B cell (primary cell): ENCODE data around the gene GRM3. TPM values are rescaled to one million over a fixed set of nuclear protein-coding genes. Genes with fewer than 3 reads are reported as not detected.

Source experiments
- ATAC-seq: fragments of 200-7000 bp; cut with Tn5 transposase; one replicate; pipeline ENCODE4 v1.10.0; 2021; ENCODE audit warnings: low read depth, mild to moderate bottlenecking, moderate number of reproducible peaks, moderate library complexity
- CTCF ChIA-PET: fragments of 350-600 bp; sonication (Branson Sonifier 250); formaldehyde crosslinking; loops from one replicate; lab custom pipeline; 2021; ENCODE audit warnings: antibody characterized with exemption, inconsistent platforms; lab: Charles Lee
- POLR2A ChIA-PET: fragments of 350-600 bp; sonication (Branson Sonifier 250); formaldehyde crosslinking; loops from one replicate; lab custom pipeline; 2021; ENCODE audit warnings: antibody characterized with exemption; lab: Charles Lee
- DNase-seq: peaks from one replicate; pipeline ENCODE4 v3.0.0; 2013
- H2AFZ ChIP-seq: 2 replicates; pipeline ENCODE4 v1.6.1; 2012; ENCODE audit warnings: mild to moderate bottlenecking, low read depth, low read length; ENCODE audit not compliant: insufficient read depth, poor library complexity, severe bottlenecking
- H3K27ac ChIP-seq, 2 donors: 1 replicate in 1 of 2; 2 replicates in 1 of 2; pipeline ENCODE4 v1.5.1; 2012 to 2013; ENCODE audit warnings: low read length in 2 of 2, mild to moderate bottlenecking in 2 of 2, moderate library complexity in 1 of 2
- H3K27me3 ChIP-seq, 4 experiments: fragments of 200-600 bp in 1 of 4; sonication (generic) in 1 of 4; replicated peaks in 1 of 4; 1 replicate in 2 of 4; 2 replicates in 2 of 4; pipeline versions ENCODE4 v1.6.1 to v1.7.0; 2013 to 2016; ENCODE audit warnings: low read length in 3 of 4, mild to moderate bottlenecking in 2 of 4, mixed read lengths in 1 of 4, moderate library complexity in 1 of 4; ENCODE audit not compliant: insufficient read depth in 4 of 4, control insufficient read depth in 3 of 4; ENCODE audit errors: control extremely low read depth in 1 of 4
- H3K36me3 ChIP-seq, 2 experiments: replicated peaks in 1 of 2; 1 replicate in 1 of 2; 2 replicates in 1 of 2; pipeline versions ENCODE4 v1.6.1 to v1.7.1; 2013; ENCODE audit warnings: low read length in 1 of 2; ENCODE audit not compliant: insufficient read depth in 2 of 2, control insufficient read depth in 1 of 2; ENCODE audit errors: control extremely low read depth in 1 of 2, extremely low read depth in 1 of 2
- H3K4me1 ChIP-seq, 2 donors: fragments of 200-600 bp in 1 of 2; sonication (generic) in 1 of 2; 1 replicate in 1 of 2; 2 replicates in 1 of 2; pipeline versions ENCODE4 v1.5.1 to v1.6.1; 2013 to 2017; ENCODE audit warnings: low read length in 2 of 2; ENCODE audit not compliant: control insufficient read depth in 2 of 2, insufficient read depth in 2 of 2
- H3K4me2 ChIP-seq: replicated peaks from 2 replicates; pipeline ENCODE3; 2012; ENCODE audit warnings: mild to moderate bottlenecking, low read depth, low read length; ENCODE audit not compliant: poor library complexity, severe bottlenecking
- H3K4me3 ChIP-seq, 5 experiments: fragments of 200-600 bp in 1 of 5; sonication (generic) in 1 of 5; 1 replicate in 3 of 5; 2 replicates in 2 of 5; pipeline versions ENCODE4 v1.5.1 to v1.7.0; 2011 to 2016; ENCODE audit warnings: low read length in 4 of 5, mild to moderate bottlenecking in 4 of 5, low read depth in 2 of 5, control low read depth in 1 of 5, moderate library complexity in 1 of 5; ENCODE audit not compliant: insufficient read depth in 1 of 5; ENCODE audit errors: control extremely low read depth in 1 of 5, extremely low read depth in 1 of 5
- H3K79me2 ChIP-seq: fragments of 200-600 bp; sonication (generic); one replicate; pipeline ENCODE4 v1.6.0; 2016; ENCODE audit warnings: low read length; ENCODE audit not compliant: control insufficient read depth, insufficient read depth
- H3K9ac ChIP-seq: fragments of 200-600 bp; sonication (generic); 2 replicates; pipeline ENCODE4 v1.6.1; 2017; ENCODE audit warnings: mild to moderate bottlenecking, low read length, moderate library complexity
- H3K9me3 ChIP-seq, 3 donors: one replicate each; pipeline versions ENCODE4 v1.6.1 to v1.7.1; 2013; ENCODE audit warnings: low read length in 2 of 3; ENCODE audit not compliant: control insufficient read depth in 2 of 3, insufficient read depth in 1 of 3; ENCODE audit errors: control extremely low read depth in 1 of 3
- H4K20me1 ChIP-seq: 2 replicates; pipeline ENCODE4 v1.6.0; 2012; ENCODE audit warnings: mild to moderate bottlenecking, low read length; ENCODE audit not compliant: insufficient read depth, control insufficient read depth, poor library complexity, severe bottlenecking
- H3K27ac Mint-ChIP-seq: one replicate; pipeline ENCODE4 v1.8.0; 2021; ENCODE audit warnings: mixed read lengths
- H3K27me3 Mint-ChIP-seq: one replicate; pipeline ENCODE4 v1.8.0; 2021; ENCODE audit warnings: mixed read lengths
- H3K4me1 Mint-ChIP-seq: one replicate; pipeline ENCODE4 v1.8.0; 2021; ENCODE audit warnings: mixed read lengths
- H3K4me3 Mint-ChIP-seq: one replicate; pipeline ENCODE4 v1.8.0; 2021; ENCODE audit warnings: mixed read lengths
- H3K9me3 Mint-ChIP-seq: one replicate; pipeline ENCODE4 v1.8.0; 2022; ENCODE audit warnings: mixed read lengths; ENCODE audit not compliant: insufficient read depth
- CTCF ChIP-seq: fragments of 200-600 bp; IDR thresholded peaks from one replicate; pipeline ENCODE4 v1.8.0; 2022; ENCODE audit warnings: antibody characterized with exemption, mild to moderate bottlenecking
- EZH2 ChIP-seq: IDR thresholded peaks from 2 replicates; pipeline ENCODE4 v1.6.1; 2012; ENCODE audit warnings: borderline replicate concordance, low read depth, mild to moderate bottlenecking, moderate library complexity, low read length; ENCODE audit not compliant: insufficient read depth, poor library complexity, severe bottlenecking
- WGBS: methylation state at CpG from one replicate; pipeline ENCODE4 v1.1.5; 2013; ENCODE audit warnings: missing lambda C conversion rate; ENCODE audit not compliant: insufficient coverage; 5-methylcytosine and 5-hydroxymethylcytosine counted together
- intact Hi-C: fragments of 100-400 bp; cut with micrococcal nuclease; formaldehyde crosslinking; loops from one replicate; pipeline ENCODE4 v1.10.0; 2022
- polyA plus RNA-seq: library from polyadenylated mRNA; depleted of rRNA; stranded (reverse); fragments of >200 nt; gene quantifications from 2 replicates; pipeline ENCODE4 v1.2.3, GENCODE V29; 2012
- total RNA-seq, 2 donors: library from RNA; stranded (reverse); fragments of 120-200 nt in 1 of 2; gene quantifications; 1 replicate in 1 of 2; 2 replicates in 1 of 2; pipeline versions ENCODE4 v1.2.3 to v1.2.4, GENCODE V29; 2013 to 2022

GRM3 gene
- total and polyA plus RNA-seq, 2 donors (not counting 1 experiment from before 2014, with no cell fraction given), result not detected

GRCh38 chr7:86913709-86914108, 270.0 kb downstream of the GRM3 start:
- no peak overlapping the region for H3K27ac Mint-ChIP-seq
- H3K27ac ChIP-seq, result no peak overlapping the region
- no peaks in the 10 kb centered on the region for H3K36me3 ChIP-seq
- POLR2A ChIA-PET, result no interaction called here
- no peaks in the 10 kb centered on the region for H3K27me3 Mint-ChIP-seq
- no peaks in the 10 kb centered on the region for H3K4me1 ChIP-seq
- H3K4me3 Mint-ChIP-seq, result no peak overlapping the region
- H3K79me2 ChIP-seq, result no peaks in the 10 kb centered on the region
- H3K4me1 Mint-ChIP-seq, result no peaks in the 10 kb centered on the region
- no peaks in the 10 kb centered on the region for H3K9me3 Mint-ChIP-seq
- H3K4me2 ChIP-seq, result no peak overlapping the region
- TF ChIP-seq CTCF (no peak), EZH2 (no peak)
- no peaks in the 10 kb centered on the region for H3K27me3 ChIP-seq
- H2AFZ ChIP-seq, result no peak overlapping the region
- no peak for ATAC-seq
- H4K20me1 ChIP-seq, result no peaks in the 10 kb centered on the region
- intact Hi-C loops, result loop anchor here (2.0 kb wide), 1 partner anchor 503 kb away; no protein-coding TSS in a partner anchor
- CTCF ChIA-PET, result no interaction called here
- H3K9me3 ChIP-seq, result no peaks in the 10 kb centered on the region
- no peak overlapping the region for H3K4me3 ChIP-seq
- H3K9ac ChIP-seq, result no peak overlapping the region
- WGBS, result 100% methylated on average over 1 of the region's 4 CpGs
- DNase-seq, result no peak
